ENCODE measurements around the gene MAVS.

Gene MAVS

GRCh38 chr20:3911956-3912355 lies 65.3 kb downstream of the MAVS start:
- DNase-seq (ENCODE audit: low spot score), result no peak
- Histone ChIP-seq H3K9me3 (ENCODE audit: severe bottlenecking) (no peaks in the 10 kb centered on the region), H3K4me1 (ENCODE audit: insufficient read depth, poor library complexity, severe bottlenecking) (no peaks in the 10 kb centered on the region), H3K27me3 (ENCODE audit: insufficient read depth, poor library complexity, severe bottlenecking) (no peaks in the 10 kb centered on the region), H3K36me3 (ENCODE audit: low read depth) (peaks cover 96% of the 10 kb centered on the region), H3K27ac (ENCODE audit: poor library complexity, severe bottlenecking) (no peak overlapping the region), H3K4me3 (ENCODE audit: severe bottlenecking) (no peak overlapping the region)
- TF ChIP-seq, protein P1, sequence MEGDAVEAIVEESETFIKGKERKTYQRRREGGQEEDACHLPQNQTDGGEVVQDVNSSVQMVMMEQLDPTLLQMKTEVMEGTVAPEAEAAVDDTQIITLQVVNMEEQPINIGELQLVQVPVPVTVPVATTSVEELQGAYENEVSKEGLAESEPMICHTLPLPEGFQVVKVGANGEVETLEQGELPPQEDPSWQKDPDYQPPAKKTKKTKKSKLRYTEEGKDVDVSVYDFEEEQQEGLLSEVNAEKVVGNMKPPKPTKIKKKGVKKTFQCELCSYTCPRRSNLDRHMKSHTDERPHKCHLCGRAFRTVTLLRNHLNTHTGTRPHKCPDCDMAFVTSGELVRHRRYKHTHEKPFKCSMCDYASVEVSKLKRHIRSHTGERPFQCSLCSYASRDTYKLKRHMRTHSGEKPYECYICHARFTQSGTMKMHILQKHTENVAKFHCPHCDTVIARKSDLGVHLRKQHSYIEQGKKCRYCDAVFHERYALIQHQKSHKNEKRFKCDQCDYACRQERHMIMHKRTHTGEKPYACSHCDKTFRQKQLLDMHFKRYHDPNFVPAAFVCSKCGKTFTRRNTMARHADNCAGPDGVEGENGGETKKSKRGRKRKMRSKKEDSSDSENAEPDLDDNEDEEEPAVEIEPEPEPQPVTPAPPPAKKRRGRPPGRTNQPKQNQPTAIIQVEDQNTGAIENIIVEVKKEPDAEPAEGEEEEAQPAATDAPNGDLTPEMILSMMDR (IDR thresholded peaks at IDR 0.05; ENCODE audit: poor library complexity, severe bottlenecking), result no peak
- peak; percentile 50; the same call in 2 of the 3 replicates for ATAC-seq (ENCODE audit: low read depth)

DNA sequence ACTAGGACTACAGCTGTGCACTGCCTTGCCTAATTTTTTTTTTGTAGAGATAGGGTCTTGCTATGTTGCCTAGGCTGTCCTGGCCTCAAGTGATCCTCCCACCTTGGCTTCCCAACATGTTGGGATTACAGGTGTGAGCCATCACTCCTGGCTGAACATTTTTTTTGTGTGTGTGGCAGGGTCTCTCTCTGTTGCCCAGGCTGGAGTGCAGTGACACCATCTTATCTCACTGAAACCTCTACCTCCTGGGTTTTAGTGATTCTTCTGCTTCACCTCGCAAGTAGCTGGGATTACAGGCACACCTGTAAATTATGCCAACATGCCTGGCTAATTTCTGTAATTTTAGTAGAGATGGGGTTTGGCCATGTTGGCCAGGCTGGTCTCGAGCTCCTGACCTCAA lies 67.8 kb downstream of the MAVS start:
- peaks cover 96% of the 10 kb centered on the region for H3K36me3 ChIP-seq (ENCODE audit: low read depth)
- H3K4me3 ChIP-seq (ENCODE audit: severe bottlenecking), result no peak overlapping the region
- DNase-seq (ENCODE audit: low spot score), result no peak

GRCh38 chr20:3915691-3916090 lies 69.1 kb downstream of the MAVS start:
- ATAC-seq (ENCODE audit: low read depth) (no peak), DNase-seq (ENCODE audit: low spot score) (no peak)
- TF ChIP-seq, protein P1 (IDR thresholded peaks at IDR 0.05; ENCODE audit: poor library complexity, severe bottlenecking), result no peak
- Histone ChIP-seq H3K27me3 (ENCODE audit: insufficient read depth, poor library complexity, severe bottlenecking) (no peaks in the 10 kb centered on the region), H3K4me1 (ENCODE audit: insufficient read depth, poor library complexity, severe bottlenecking) (no peaks in the 10 kb centered on the region), H3K9me3 (ENCODE audit: severe bottlenecking) (no peaks in the 10 kb centered on the region), H3K27ac (ENCODE audit: poor library complexity, severe bottlenecking) (no peak overlapping the region), H3K36me3 (ENCODE audit: low read depth) (peaks cover 96% of the 10 kb centered on the region), H3K4me3 (ENCODE audit: severe bottlenecking) (no peak overlapping the region)

More for the DNA sequence above, 67.8 kb downstream of the MAVS start:
- Histone ChIP-seq H3K27ac (ENCODE audit: poor library complexity, severe bottlenecking) (no peak overlapping the region), H3K4me1 (ENCODE audit: insufficient read depth, poor library complexity, severe bottlenecking) (no peaks in the 10 kb centered on the region), H3K27me3 (ENCODE audit: insufficient read depth, poor library complexity, severe bottlenecking) (no peaks in the 10 kb centered on the region), H3K9me3 (ENCODE audit: severe bottlenecking) (no peaks in the 10 kb centered on the region)
- ATAC-seq (ENCODE audit: low read depth), result no peak
- TF ChIP-seq, protein P1 (IDR thresholded peaks at IDR 0.05; ENCODE audit: poor library complexity, severe bottlenecking), result no peak

- Histone ChIP-seq H3K9me3 (ENCODE audit: severe bottlenecking) (no peaks in the 10 kb centered on the region), H3K27ac (ENCODE audit: poor library complexity, severe bottlenecking) (no peak overlapping the region), H3K36me3 (ENCODE audit: low read depth) (peaks cover 96% of the 10 kb centered on the region), H3K4me3 (ENCODE audit: severe bottlenecking) (no peak overlapping the region), H3K27me3 (ENCODE audit: insufficient read depth, poor library complexity, severe bottlenecking) (no peaks in the 10 kb centered on the region), H3K4me1 (ENCODE audit: insufficient read depth, poor library complexity, severe bottlenecking) (no peaks in the 10 kb centered on the region)
- ATAC-seq (ENCODE audit: low read depth), result no peak
- TF ChIP-seq, protein P1 (IDR thresholded peaks at IDR 0.05; ENCODE audit: poor library complexity, severe bottlenecking), result no peak
- no peak for DNase-seq (ENCODE audit: low spot score)
Observed at GRCh38 chr20:3916364-3916763, 69.7 kb downstream of the MAVS start.

- no peak overlapping the region for H3K4me3 ChIP-seq (ENCODE audit: severe bottlenecking)
- TF ChIP-seq, protein P1 (IDR thresholded peaks at IDR 0.05; ENCODE audit: poor library complexity, severe bottlenecking), result no peak
- DNase-seq (ENCODE audit: low spot score) (no peak), ATAC-seq (ENCODE audit: low read depth) (no peak)
- no peak overlapping the region for H3K27ac ChIP-seq (ENCODE audit: poor library complexity, severe bottlenecking)
- no peaks in the 10 kb centered on the region for H3K9me3 ChIP-seq (ENCODE audit: severe bottlenecking)
- H3K4me1 ChIP-seq (ENCODE audit: insufficient read depth, poor library complexity, severe bottlenecking), result no peaks in the 10 kb centered on the region
- H3K36me3 ChIP-seq (ENCODE audit: low read depth), result peaks cover 100% of the 10 kb centered on the region
- H3K27me3 ChIP-seq (ENCODE audit: insufficient read depth, poor library complexity, severe bottlenecking), result no peaks in the 10 kb centered on the region
Observed at GRCh38 chr20:3919352-3919751, 72.7 kb downstream of the MAVS start.
